Measurements from ENCODE around the gene NPW. TPM values are rescaled to one million over a fixed set of nuclear protein-coding genes. Genes with fewer than 3 reads are reported as not detected.

NPW gene
- total RNA-seq, 1 donor from 2014 or later, result 6.9 TPM

DNA sequence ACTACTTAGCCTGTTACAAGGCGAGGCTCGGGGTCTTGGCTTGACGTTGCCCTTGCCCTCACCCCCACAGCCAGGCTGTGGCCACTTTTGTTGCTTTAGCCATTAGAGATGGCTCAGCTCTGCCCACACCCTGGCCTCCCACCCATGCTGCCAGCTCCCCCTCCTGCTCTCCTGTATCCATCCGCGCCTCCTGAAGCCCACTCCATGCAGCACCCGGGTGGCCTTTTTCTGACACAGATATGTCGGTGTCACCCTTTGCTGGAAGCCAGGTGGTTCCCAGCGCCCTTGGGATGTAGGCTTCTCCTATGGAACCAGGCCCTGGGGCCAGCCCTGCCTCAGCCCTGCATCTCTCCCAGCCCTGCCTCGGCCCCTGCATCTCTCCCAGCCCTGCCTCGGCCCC lies 37.9 kb downstream of the NPW start:
- no peak overlapping the region for H3K27ac Mint-ChIP-seq
- H3K4me1 Mint-ChIP-seq, result no peaks in the 10 kb centered on the region
- no peaks in the 10 kb centered on the region for H3K27me3 Mint-ChIP-seq
- peaks cover 11% of the 10 kb centered on the region for H3K36me3 Mint-ChIP-seq (ENCODE audit: low read depth)
- intact Hi-C loops (cut with micrococcal nuclease), result no loop called here
- DNase-seq, result no peak
- no peak overlapping the region for H3K4me3 Mint-ChIP-seq
- H3K9me3 Mint-ChIP-seq, result no peaks in the 10 kb centered on the region

- no peaks in the 10 kb centered on the region for H3K4me1 Mint-ChIP-seq
- H3K27me3 Mint-ChIP-seq, result no peaks in the 10 kb centered on the region
- H3K9me3 Mint-ChIP-seq, result no peaks in the 10 kb centered on the region
- H3K36me3 Mint-ChIP-seq (ENCODE audit: low read depth), result peaks cover 8% of the 10 kb centered on the region
- DNase-seq, result no peak
- intact Hi-C loops (cut with micrococcal nuclease), result no loop called here
- peak overlapping the region; percentile 26 for H3K27ac Mint-ChIP-seq
- no peak overlapping the region for H3K4me3 Mint-ChIP-seq
Measured at GRCh38 chr16:2058420-2058819, 38.8 kb downstream of the NPW start.

DNA sequence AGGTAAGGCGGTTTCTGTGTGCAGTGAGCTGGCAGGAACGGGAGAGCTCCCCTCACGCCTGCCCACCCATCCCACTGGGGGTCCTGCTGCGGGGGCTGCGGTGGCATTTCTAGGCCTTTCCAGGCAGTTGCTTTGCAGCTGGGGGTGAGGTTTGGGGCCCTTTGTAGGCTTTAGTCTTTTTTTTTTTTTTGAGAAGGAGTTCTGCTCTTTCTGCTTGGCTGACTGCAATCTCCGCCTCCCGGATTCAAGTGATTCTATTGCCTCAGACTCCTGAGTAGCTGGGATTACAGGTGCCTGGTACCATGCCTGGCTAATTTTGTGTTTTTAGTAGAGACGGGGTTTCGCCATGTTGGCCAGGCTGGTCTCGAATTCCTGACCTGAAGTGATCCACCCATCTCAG lies 39.3 kb downstream of the NPW start:
- H3K27ac Mint-ChIP-seq, result no peak overlapping the region
- DNase-seq, result no peak
- no peak overlapping the region for H3K4me3 Mint-ChIP-seq
- no peaks in the 10 kb centered on the region for H3K27me3 Mint-ChIP-seq
- no peaks in the 10 kb centered on the region for H3K4me1 Mint-ChIP-seq
- no peaks in the 10 kb centered on the region for H3K9me3 Mint-ChIP-seq
- H3K36me3 Mint-ChIP-seq (ENCODE audit: low read depth), result peaks cover 8% of the 10 kb centered on the region
- intact Hi-C loops (cut with micrococcal nuclease), result no loop called here

DNA sequence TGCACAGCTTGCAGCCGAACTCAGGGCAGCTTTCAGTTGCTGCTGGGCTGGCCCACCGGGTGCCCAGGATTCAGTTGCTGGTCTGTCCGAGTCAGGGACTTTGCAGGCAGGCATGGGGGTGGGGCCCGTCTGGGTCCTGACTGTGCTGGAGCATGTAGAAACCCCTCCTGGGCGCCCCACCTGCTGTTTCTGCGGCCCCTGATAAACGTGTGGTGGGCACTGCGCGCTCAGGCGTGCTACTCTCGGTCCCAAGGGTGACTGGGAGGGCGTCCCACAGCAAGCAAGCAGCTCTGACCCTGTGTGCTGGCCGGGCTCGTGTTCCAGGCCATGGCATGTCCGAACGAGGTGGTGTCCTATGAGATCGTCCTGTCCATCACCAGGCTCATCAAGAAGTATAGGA lies 40.8 kb downstream of the NPW start:
- Mint-ChIP-seq H3K4me1 (no peaks in the 10 kb centered on the region), H3K36me3 (ENCODE audit: low read depth) (peaks cover 11% of the 10 kb centered on the region), H3K27ac (no peak overlapping the region), H3K27me3 (no peaks in the 10 kb centered on the region), H3K9me3 (no peaks in the 10 kb centered on the region), H3K4me3 (no peak overlapping the region)
- intact Hi-C loops (cut with micrococcal nuclease), result no loop called here
- no peak for DNase-seq

DNA sequence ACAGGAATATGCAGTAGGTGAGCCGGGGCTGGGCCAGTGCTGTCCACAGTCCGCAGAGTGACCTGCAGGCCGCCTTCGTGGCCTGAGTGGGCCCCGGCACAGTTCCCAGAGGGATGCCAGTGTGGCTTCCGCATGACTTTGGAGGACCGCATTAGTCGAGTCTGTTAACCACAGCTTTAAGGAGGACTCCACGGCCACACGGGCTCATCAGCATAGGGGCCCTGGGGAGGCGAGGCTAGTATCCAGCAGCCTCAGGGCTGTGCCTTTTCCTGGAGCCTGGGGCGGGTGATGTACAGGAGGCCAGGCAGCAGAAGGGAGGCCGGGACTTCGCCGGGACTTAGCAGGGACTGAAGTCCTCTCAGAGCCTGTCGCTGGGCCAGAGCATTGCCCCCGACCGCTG lies 41.4 kb downstream of the NPW start:
- Mint-ChIP-seq H3K4me3 (no peak overlapping the region), H3K4me1 (no peaks in the 10 kb centered on the region), H3K9me3 (no peaks in the 10 kb centered on the region), H3K36me3 (ENCODE audit: low read depth) (peaks cover 13% of the 10 kb centered on the region), H3K27ac (no peak overlapping the region), H3K27me3 (no peaks in the 10 kb centered on the region)
- no peak for DNase-seq
- intact Hi-C loops (cut with micrococcal nuclease), result no loop called here

DNA sequence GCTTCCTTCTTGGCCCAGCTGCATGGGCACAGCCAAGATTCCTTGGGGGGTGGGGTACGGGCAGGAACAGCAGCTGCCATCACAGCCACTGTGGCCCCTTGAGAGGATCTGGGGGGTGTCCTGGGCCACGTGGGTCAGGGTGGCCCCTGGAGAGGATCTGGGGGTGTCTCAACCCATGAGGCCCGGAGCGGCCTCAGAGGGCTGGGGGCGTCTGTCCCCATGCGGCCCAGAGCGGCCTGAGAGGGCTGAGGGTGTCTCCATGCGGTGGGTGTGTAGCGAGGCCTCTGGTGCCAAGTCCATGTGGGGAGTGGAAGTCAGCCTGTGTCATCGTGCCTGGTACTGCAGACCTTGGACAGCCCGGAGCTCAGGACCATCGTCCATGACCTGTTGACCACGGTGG lies 41.9 kb downstream of the NPW start:
- no peak for DNase-seq
- Mint-ChIP-seq H3K9me3 (no peaks in the 10 kb centered on the region), H3K27ac (no peak overlapping the region), H3K27me3 (no peaks in the 10 kb centered on the region), H3K4me3 (no peak overlapping the region), H3K36me3 (ENCODE audit: low read depth) (peaks cover 17% of the 10 kb centered on the region), H3K4me1 (no peaks in the 10 kb centered on the region)
- intact Hi-C loops (cut with micrococcal nuclease), result no loop called here

DNA sequence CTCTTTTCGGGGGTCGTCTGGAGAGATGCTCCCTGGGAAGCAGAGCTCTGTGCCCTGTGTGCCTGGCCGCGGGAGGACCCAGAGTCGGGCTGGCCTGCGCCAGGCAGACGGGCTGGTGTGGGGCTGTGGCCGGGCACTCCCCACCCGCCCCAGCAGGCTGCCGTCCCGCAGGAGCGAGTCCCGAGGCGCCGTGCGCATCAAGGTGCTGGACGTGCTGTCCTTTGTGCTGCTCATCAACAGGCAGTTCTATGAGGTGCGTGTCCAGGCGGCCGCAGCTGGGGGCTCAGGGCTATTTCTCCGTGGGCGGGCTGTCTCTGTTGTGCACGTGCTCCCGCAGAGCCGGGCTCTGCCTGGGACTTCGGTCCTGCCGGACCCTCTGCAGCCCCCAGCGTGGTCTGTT lies 43.2 kb downstream of the NPW start:
- intact Hi-C loops (cut with micrococcal nuclease), result no loop called here
- Mint-ChIP-seq H3K27ac (no peak overlapping the region), H3K4me1 (no peaks in the 10 kb centered on the region), H3K4me3 (no peak overlapping the region), H3K36me3 (ENCODE audit: low read depth) (peaks cover 16% of the 10 kb centered on the region), H3K27me3 (no peaks in the 10 kb centered on the region), H3K9me3 (no peaks in the 10 kb centered on the region)
- DNase-seq, result no peak

DNA sequence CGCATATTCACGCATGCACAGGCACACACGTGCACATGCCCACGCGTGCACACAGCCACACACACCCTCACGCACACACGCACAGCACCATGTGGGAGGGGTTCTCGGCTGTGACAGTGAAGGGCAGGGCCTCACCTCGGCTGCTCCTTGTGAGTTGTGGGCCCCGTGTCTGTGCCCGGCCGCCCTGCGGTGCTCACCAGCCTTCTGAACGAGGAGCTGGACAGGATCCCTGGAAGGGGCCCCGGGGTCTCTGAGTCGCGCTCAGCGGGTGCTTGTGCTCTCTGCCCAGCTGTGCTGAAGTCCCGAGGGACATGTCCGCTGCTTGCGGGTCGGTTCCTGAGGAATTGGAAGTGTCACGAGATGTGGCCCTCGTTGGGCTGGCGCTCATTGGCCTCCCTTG lies 44.3 kb downstream of the NPW start:
- H3K4me3 Mint-ChIP-seq, result no peak overlapping the region
- DNase-seq, result no peak
- intact Hi-C loops (cut with micrococcal nuclease), result no loop called here
- no peak overlapping the region for H3K27ac Mint-ChIP-seq
- no peaks in the 10 kb centered on the region for H3K4me1 Mint-ChIP-seq
- peaks cover 22% of the 10 kb centered on the region for H3K36me3 Mint-ChIP-seq (ENCODE audit: low read depth)
- no peaks in the 10 kb centered on the region for H3K27me3 Mint-ChIP-seq
- H3K9me3 Mint-ChIP-seq, result no peaks in the 10 kb centered on the region

DNA sequence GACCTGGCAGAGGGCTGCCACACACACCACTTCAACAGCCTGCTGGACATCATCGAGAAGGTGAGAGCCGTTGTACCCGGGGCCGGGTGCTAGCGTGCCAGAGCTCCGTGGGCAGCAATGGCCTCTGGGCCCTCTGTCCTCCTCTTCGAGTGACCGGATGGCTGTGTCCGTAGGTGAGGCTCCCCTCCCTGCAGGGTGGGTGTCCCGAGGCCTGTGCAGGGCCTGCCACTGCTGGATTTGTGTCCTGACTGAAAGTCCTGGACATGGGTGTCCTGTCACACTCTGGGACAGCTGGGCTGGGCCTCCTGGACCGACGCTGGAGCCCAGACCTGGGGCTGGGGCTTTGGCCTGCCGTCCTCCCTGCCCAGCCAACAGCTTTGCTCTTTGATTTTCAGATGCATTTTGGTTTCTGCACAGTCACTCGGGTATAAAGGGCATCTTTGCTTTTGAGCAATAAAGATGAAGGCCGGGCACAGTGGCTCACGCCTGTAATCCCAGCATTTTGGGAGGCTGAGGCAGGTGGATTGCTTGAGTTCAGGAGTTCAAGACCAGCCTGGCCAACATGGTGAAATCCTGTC lies 44.9 kb downstream of the NPW start:
- Mint-ChIP-seq H3K4me1 (no peaks in the 10 kb centered on the region), H3K9me3 (no peaks in the 10 kb centered on the region), H3K36me3 (ENCODE audit: low read depth) (peaks cover 24% of the 10 kb centered on the region), H3K4me3 (no peak overlapping the region), H3K27ac (no peak overlapping the region), H3K27me3 (no peaks in the 10 kb centered on the region)
- intact Hi-C loops (cut with micrococcal nuclease), result no loop called here
- no peak for DNase-seq

- Mint-ChIP-seq H3K36me3 (ENCODE audit: low read depth) (peaks cover 29% of the 10 kb centered on the region), H3K27ac (no peak overlapping the region), H3K4me1 (no peaks in the 10 kb centered on the region), H3K9me3 (no peaks in the 10 kb centered on the region), H3K27me3 (no peaks in the 10 kb centered on the region), H3K4me3 (no peak overlapping the region)
- DNase-seq, result no peak
- intact Hi-C loops (cut with micrococcal nuclease), result no loop called here
Measured at GRCh38 chr16:2066139-2066538, 46.6 kb downstream of the NPW start.

Other genes with a start within 250 kb of the NPW start
- 46.3 and 50.0 TPM in 2 replicates for gene NME3, start 248.2 kb upstream of the NPW start, total RNA-seq
- 28.2 and 30.0 TPM in 2 replicates for gene EME2, start 247.0 kb upstream of the NPW start, total RNA-seq
- gene MRPS34, start 246.7 kb upstream of the NPW start, total RNA-seq, result 201 and 207 TPM in 2 replicates
- 24.6 and 24.9 TPM in 2 replicates for gene SPSB3, start 237.2 kb upstream of the NPW start, total RNA-seq
- 77.4 and 81.1 TPM in 2 replicates for gene NUBP2, start 236.8 kb upstream of the NPW start, total RNA-seq
- gene IGFALS, start 226.1 kb upstream of the NPW start, total RNA-seq, result 0.12 TPM in 1 of 2 replicates, not detected in the other
- 50.3 and 57.7 TPM in 2 replicates for gene HAGH, start 193.0 kb upstream of the NPW start, total RNA-seq
- gene FAHD1, start 192.6 kb upstream of the NPW start, total RNA-seq, result 20.2 and 21.7 TPM in 2 replicates
- not detected in 2 replicates for gene MEIOB, start 147.6 kb upstream of the NPW start, total RNA-seq
- gene HS3ST6, start 101.4 kb upstream of the NPW start, total RNA-seq, result not detected in 2 replicates
- gene MSRB1, start 76.6 kb upstream of the NPW start, total RNA-seq, result 22.8 and 23.0 TPM in 2 replicates
- 1.0 TPM in 1 of 2 replicates, not detected in the other for gene RPL3L, start 65.1 kb upstream of the NPW start, total RNA-seq
- gene NDUFB10, start 60.2 kb upstream of the NPW start, total RNA-seq, result 136 and 141 TPM in 2 replicates
- 3,359 and 3,401 TPM in 2 replicates for gene RPS2, start 55.0 kb upstream of the NPW start, total RNA-seq
- gene RNF151, start 52.9 kb upstream of the NPW start, total RNA-seq, result 0.57 TPM in 1 of 2 replicates, not detected in the other
- gene TBL3, start 47.7 kb upstream of the NPW start, total RNA-seq, result 81.4 and 87.5 TPM in 2 replicates
- gene NOXO1, start 38.3 kb upstream of the NPW start, total RNA-seq, result 0.56 TPM in 1 of 2 replicates, not detected in the other
- gene GFER, start 35.6 kb upstream of the NPW start, total RNA-seq, result 41.6 and 42.8 TPM in 2 replicates
- 18.1 and 20.2 TPM in 2 replicates for gene SYNGR3, start 29.8 kb upstream of the NPW start, total RNA-seq
- gene ZNF598, start 10.0 kb upstream of the NPW start, total RNA-seq, result 93.9 and 99.0 TPM in 2 replicates
- 1.3 and 1.8 TPM in 2 replicates for gene NHERF2, start 7.1 kb downstream of the NPW start, total RNA-seq
- gene NTHL1, start 28.0 kb downstream of the NPW start, total RNA-seq, result 50.3 and 57.7 TPM in 2 replicates
- gene TSC2, start 28.2 kb downstream of the NPW start, total RNA-seq, result 98.8 and 99.8 TPM in 2 replicates
- 91.4 and 93.3 TPM in 2 replicates for gene PKD1, start 116.1 kb downstream of the NPW start, total RNA-seq
- gene RAB26, start 128.8 kb downstream of the NPW start, total RNA-seq, result 0.83 and 1.0 TPM in 2 replicates
- 68.7 and 80.3 TPM in 2 replicates for gene TRAF7, start 136.0 kb downstream of the NPW start, total RNA-seq
- 2.2 and 2.3 TPM in 2 replicates for gene CASKIN1, start 176.8 kb downstream of the NPW start, total RNA-seq
- gene MLST8, start 185.7 kb downstream of the NPW start, total RNA-seq, result 65.2 and 70.3 TPM in 2 replicates
- 22.2 and 23.1 TPM in 2 replicates for gene BRICD5, start 191.1 kb downstream of the NPW start, total RNA-seq
- gene PGP, start 195.1 kb downstream of the NPW start, total RNA-seq, result 38.7 and 38.9 TPM in 2 replicates
- gene E4F1, start 203.8 kb downstream of the NPW start, total RNA-seq, result 33.4 and 34.7 TPM in 2 replicates
- 1.7 and 2.1 TPM in 2 replicates for gene DNASE1L2, start 216.7 kb downstream of the NPW start, total RNA-seq
- 34.1 and 38.7 TPM in 2 replicates for gene ECI1, start 231.8 kb downstream of the NPW start, total RNA-seq
- gene RNPS1, start 248.3 kb downstream of the NPW start, total RNA-seq, result 399 and 416 TPM in 2 replicates